ENCODE results near the gene DCAF11. TPM values are rescaled to one million over a fixed set of nuclear protein-coding genes. Genes with fewer than 3 reads are reported as not detected.

The DCAF11 gene
- total and polyA plus RNA-seq, 2 of the 13 experiments (the other 11 are each of a cell fraction or from before 2014, with no cell fraction given): 150 to 257 TPM

GRCh38 chr14:24135834-24136683 lies 21.5 kb downstream of the DCAF11 start, which contains the start of gene PSME1 (continued):
- TF ChIP-seq NFAT5 (CRISPR knock-in tag; IDR thresholded peaks at IDR 0.05) (peak; percentile 87; the same call in 1 of the 2 replicates), TFAP4 (IDR thresholded peaks at IDR 0.05; ENCODE audit: borderline replicate concordance, low read depth) (peak; percentile 11; the same call in 1 of the 2 replicates), IRF1 (CRISPR knock-in tag; IDR thresholded peaks at IDR 0.05; ENCODE audit: low read depth) (peak; percentile 100), ARNT2 (CRISPR knock-in tag; IDR thresholded peaks at IDR 0.05; ENCODE audit: low read depth) (peak; percentile 94), MTERF4 (CRISPR knock-in tag; IDR thresholded peaks at IDR 0.05) (no peak), SP140L (CRISPR knock-in tag; IDR thresholded peaks at IDR 0.05; ENCODE audit: borderline replicate concordance) (no peak), ARNT (IDR thresholded peaks at IDR 0.05) (no peak), ZC3H13 (CRISPR knock-in tag; IDR thresholded peaks at IDR 0.05) (no peak), ZNF256 (CRISPR knock-in tag; conservative IDR thresholded peaks at IDR 0.05) (peak; percentile 43; the same call in 1 of the 2 replicates), EZH2 (conservative IDR thresholded peaks at IDR 0.05; ENCODE audit: low read depth, low read length) (no peak), ZBTB21 (CRISPR knock-in tag; IDR thresholded peaks at IDR 0.05) (no peak), NR0B2 (CRISPR knock-in tag; IDR thresholded peaks at IDR 0.05) (peak; percentile 96), ZNF101 (CRISPR knock-in tag; IDR thresholded peaks at IDR 0.05; ENCODE audit: borderline replicate concordance, low read depth) (no peak), TSC22D2 (CRISPR knock-in tag; IDR thresholded peaks at IDR 0.05; ENCODE audit: borderline replicate concordance) (peak; percentile 79), ZBTB4 (CRISPR knock-in tag; IDR thresholded peaks at IDR 0.05; ENCODE audit: borderline replicate concordance) (peak; percentile 11), ZNF383 (CRISPR knock-in tag; IDR thresholded peaks at IDR 0.05; ENCODE audit: borderline replicate concordance) (no peak; the same call in 1 of the 2 replicates)
